ENCODE measurements around the gene COL8A1. TPM values are rescaled to one million over a fixed set of nuclear protein-coding genes. Genes with fewer than 3 reads are reported as not detected.

COL8A1 gene
- total RNA-seq, 2 donors from 2014 or later = 0.42 to 1.9 TPM

- TF ChIP-seq, protein P1, sequence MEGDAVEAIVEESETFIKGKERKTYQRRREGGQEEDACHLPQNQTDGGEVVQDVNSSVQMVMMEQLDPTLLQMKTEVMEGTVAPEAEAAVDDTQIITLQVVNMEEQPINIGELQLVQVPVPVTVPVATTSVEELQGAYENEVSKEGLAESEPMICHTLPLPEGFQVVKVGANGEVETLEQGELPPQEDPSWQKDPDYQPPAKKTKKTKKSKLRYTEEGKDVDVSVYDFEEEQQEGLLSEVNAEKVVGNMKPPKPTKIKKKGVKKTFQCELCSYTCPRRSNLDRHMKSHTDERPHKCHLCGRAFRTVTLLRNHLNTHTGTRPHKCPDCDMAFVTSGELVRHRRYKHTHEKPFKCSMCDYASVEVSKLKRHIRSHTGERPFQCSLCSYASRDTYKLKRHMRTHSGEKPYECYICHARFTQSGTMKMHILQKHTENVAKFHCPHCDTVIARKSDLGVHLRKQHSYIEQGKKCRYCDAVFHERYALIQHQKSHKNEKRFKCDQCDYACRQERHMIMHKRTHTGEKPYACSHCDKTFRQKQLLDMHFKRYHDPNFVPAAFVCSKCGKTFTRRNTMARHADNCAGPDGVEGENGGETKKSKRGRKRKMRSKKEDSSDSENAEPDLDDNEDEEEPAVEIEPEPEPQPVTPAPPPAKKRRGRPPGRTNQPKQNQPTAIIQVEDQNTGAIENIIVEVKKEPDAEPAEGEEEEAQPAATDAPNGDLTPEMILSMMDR (IDR thresholded peaks at IDR 0.05) = no peak
- intact Hi-C loops (cut with DNase I) = no loop called here
Measured at GRCh38 chr3:99710094-99710493, 71.7 kb downstream of the COL8A1 start.

DNA sequence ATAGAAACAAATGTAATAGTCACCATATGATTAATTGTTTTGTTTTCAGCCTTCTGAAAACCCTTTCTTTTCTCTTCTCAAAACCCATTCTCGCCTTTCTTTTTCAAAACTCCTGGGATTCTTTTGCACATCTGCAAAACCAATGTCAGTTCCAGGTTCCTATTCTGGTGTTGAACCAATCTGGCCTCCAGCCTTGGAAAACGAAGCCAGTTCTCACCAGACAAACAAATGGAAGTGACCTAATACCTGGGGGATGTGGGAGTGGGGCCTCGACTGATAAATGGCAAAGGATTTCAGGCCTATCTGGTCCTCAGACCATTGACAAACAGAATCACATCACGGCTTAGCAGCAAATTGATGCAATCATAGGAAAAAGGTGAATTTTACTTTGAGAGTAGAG is 73.0 kb downstream of the COL8A1 start:
- no peak for DNase-seq

More at GRCh38 chr3:99710094-99710493, 71.7 kb downstream of the COL8A1 start:
- Histone ChIP-seq H3K9me3 (no peaks in the 10 kb centered on the region), H3K4me3 (no peak overlapping the region), H3K27ac (no peak overlapping the region), H3K36me3 (no peaks in the 10 kb centered on the region), H3K9ac (ENCODE audit: low read depth in 2 of 2, low read length in 2 of 2) (no peak overlapping the region), H3K27me3 (no peaks in the 10 kb centered on the region), H3K4me1 (no peaks in the 10 kb centered on the region)
- DNase-seq = no peak

DNA sequence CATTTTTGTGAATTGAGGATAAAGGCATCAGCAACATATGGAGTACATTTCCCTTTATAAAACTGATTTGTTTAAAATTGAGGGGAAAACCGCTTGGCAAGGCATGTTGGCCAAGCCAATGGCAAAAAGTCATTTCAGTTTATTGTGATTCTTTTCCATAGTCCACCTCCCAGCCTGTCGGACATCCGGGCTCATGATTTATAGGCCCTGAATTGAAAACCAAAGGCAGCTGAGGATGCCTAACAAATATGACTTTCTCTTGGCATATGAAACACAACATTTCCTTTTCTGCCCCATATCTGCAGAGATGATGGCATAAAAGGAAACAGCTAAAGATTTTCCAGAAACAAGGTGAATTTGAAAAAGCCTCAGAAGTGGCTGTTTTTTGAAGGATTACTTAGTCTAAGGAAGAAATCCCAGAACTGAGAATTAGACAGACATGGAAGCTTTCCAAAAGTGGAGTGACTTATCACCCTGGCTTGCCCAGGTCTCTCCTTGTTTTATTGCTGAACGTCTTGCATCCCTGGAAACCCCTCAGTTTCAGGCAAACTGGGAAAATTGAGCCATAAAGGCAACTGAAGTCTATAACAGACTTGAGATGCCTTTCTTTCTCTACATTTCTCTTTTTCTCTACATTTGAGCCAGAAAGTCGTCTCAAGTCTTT is 74.0 kb downstream of the COL8A1 start:
- TF ChIP-seq, protein P1 (IDR thresholded peaks at IDR 0.05) = no peak
- Histone ChIP-seq H3K36me3 (no peaks in the 10 kb centered on the region), H3K4me3 (no peak overlapping the region), H3K27me3 (no peaks in the 10 kb centered on the region), H3K27ac (no peak overlapping the region), H3K9me3 (no peaks in the 10 kb centered on the region), H3K9ac (ENCODE audit: low read depth in 2 of 2, low read length in 2 of 2) (no peak overlapping the region), H3K4me1 (no peaks in the 10 kb centered on the region)
- no peak for DNase-seq
- intact Hi-C loops (cut with DNase I) = no loop called here

More for the DNA sequence above, 73.0 kb downstream of the COL8A1 start:
- H3K4me1 ChIP-seq = no peaks in the 10 kb centered on the region
- H3K9ac ChIP-seq (ENCODE audit: low read depth in 2 of 2, low read length in 2 of 2) = no peak overlapping the region
- no peaks in the 10 kb centered on the region for H3K36me3 ChIP-seq
- no peaks in the 10 kb centered on the region for H3K27me3 ChIP-seq
- H3K27ac ChIP-seq = no peak overlapping the region
- TF ChIP-seq, protein P1 (IDR thresholded peaks at IDR 0.05) = no peak
- intact Hi-C loops (cut with DNase I) = no loop called here
- H3K4me3 ChIP-seq = no peak overlapping the region
- no peaks in the 10 kb centered on the region for H3K9me3 ChIP-seq

GRCh38 chr3:99713440-99713839 is 75.0 kb downstream of the COL8A1 start:
- no peak overlapping the region for H3K9ac ChIP-seq (ENCODE audit: low read depth in 2 of 2, low read length in 2 of 2)
- H3K27ac ChIP-seq = no peak overlapping the region
- no peak overlapping the region for H3K4me3 ChIP-seq
- no peaks in the 10 kb centered on the region for H3K36me3 ChIP-seq
- no peaks in the 10 kb centered on the region for H3K4me1 ChIP-seq
- H3K9me3 ChIP-seq = no peaks in the 10 kb centered on the region
- intact Hi-C loops (cut with DNase I) = no loop called here
- no peaks in the 10 kb centered on the region for H3K27me3 ChIP-seq
- TF ChIP-seq, protein P1 (IDR thresholded peaks at IDR 0.05) = no peak
- DNase-seq = no peak

DNA sequence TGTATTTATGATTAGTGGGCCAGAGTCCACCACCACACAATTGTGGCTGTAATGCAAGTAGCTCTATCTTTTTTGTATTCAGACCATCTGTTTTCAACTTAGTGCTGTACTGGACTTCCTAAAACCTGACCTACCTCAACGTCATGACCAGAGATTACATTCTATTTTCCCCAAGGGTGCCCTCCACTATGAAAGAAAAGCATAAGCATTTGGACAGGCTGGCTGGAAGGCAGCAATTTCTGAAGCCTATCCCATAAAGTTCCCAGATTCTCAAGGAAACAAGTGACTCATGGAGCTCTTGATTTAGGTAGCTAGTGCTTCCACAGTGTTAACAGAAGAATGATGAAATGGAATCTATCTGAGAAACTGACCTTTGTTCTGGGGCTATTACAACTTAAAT is 75.8 kb downstream of the COL8A1 start:
- TF ChIP-seq, protein P1 (IDR thresholded peaks at IDR 0.05) = no peak
- H3K9ac ChIP-seq (ENCODE audit: low read depth in 2 of 2, low read length in 2 of 2) = no peak overlapping the region
- H3K4me3 ChIP-seq = no peak overlapping the region
- intact Hi-C loops (cut with DNase I) = no loop called here
- H3K36me3 ChIP-seq = no peaks in the 10 kb centered on the region
- no peak for DNase-seq
- H3K9me3 ChIP-seq = no peaks in the 10 kb centered on the region
- no peak overlapping the region for H3K27ac ChIP-seq
- no peaks in the 10 kb centered on the region for H3K4me1 ChIP-seq
- no peaks in the 10 kb centered on the region for H3K27me3 ChIP-seq
